NCI-H2227 treated with DMSO at 0.1 percent for 48 hours (cell line): Measurements from ENCODE around the gene WDR93.
A peak's percentile ranks its signal among the peaks of the same experiment; 100 is the strongest.

Experiments
- DNase-seq: peaks from one replicate; lab custom pipeline; 2025; lab: John Stamatoyannopoulos, UW

Gene WDR93

GRCh38 chr15:89690276-89691218 lies at the start of gene WDR93, which contains the start of gene PEX11A:
TSS of gene WDR93 (plus strand) at chr15:89690811. CDS start at chr15:89701747, 10,936 bp downstream.
TSS of gene PEX11A (minus strand) at chr15:89690754. CDS start at chr15:89690632, 122 bp downstream.
- peak; percentile 67 for DNase-seq

GRCh38 chr15:89641053-89641452 lies 49.6 kb upstream of the WDR93 start:
- DNase-seq: no peak

- no peak for DNase-seq
Measured at GRCh38 chr15:89642106-89642505, 48.5 kb upstream of the WDR93 start.

- no peak for DNase-seq
Measured at GRCh38 chr15:89645680-89646079, 44.9 kb upstream of the WDR93 start.

GRCh38 chr15:89646416-89647141 lies 44.0 kb upstream of the WDR93 start:
- DNase-seq: no peak

GRCh38 chr15:89647191-89647851 lies 43.3 kb upstream of the WDR93 start:
- no peak for DNase-seq

GRCh38 chr15:89648106-89649012 lies 42.3 kb upstream of the WDR93 start:
- no peak for DNase-seq

- no peak for DNase-seq
Measured at GRCh38 chr15:89649013-89649625, 41.5 kb upstream of the WDR93 start.

- no peak for DNase-seq
Measured at GRCh38 chr15:89649716-89650115, 40.9 kb upstream of the WDR93 start.

- DNase-seq: no peak
Measured at GRCh38 chr15:89652131-89652530, 38.5 kb upstream of the WDR93 start.

GRCh38 chr15:89652666-89653065 lies 37.9 kb upstream of the WDR93 start:
- DNase-seq: no peak

- no peak for DNase-seq
Measured at GRCh38 chr15:89653578-89653977, 37.0 kb upstream of the WDR93 start.

- DNase-seq: no peak
Measured at GRCh38 chr15:89654301-89654761, 36.3 kb upstream of the WDR93 start.

- peak; percentile 41 for DNase-seq
Measured at GRCh38 chr15:89654847-89655805, 35.5 kb upstream of the WDR93 start, which contains the start of gene KIF7. TSS of gene KIF7 (minus strand) at chr15:89655467. CDS start at chr15:89652930, 2,537 bp downstream.

- DNase-seq: no peak
Measured at GRCh38 chr15:89656116-89656815, 34.3 kb upstream of the WDR93 start.

GRCh38 chr15:89657686-89658200 lies 32.9 kb upstream of the WDR93 start:
- DNase-seq: no peak

GRCh38 chr15:89659295-89659694 lies 31.3 kb upstream of the WDR93 start:
- no peak for DNase-seq

GRCh38 chr15:89660556-89660955 lies 30.1 kb upstream of the WDR93 start:
- no peak for DNase-seq
